Measurements from ENCODE around the gene TEKTIP1. TPM values are rescaled to one million over a fixed set of nuclear protein-coding genes. Genes with fewer than 3 reads are reported as not detected.

TEKTIP1 gene
- total and polyA plus RNA-seq, 2 of the 4 experiments (the other 2 are of a cell fraction), result not detected

- no peak overlapping the region for H3K9ac ChIP-seq (ENCODE audit: low read depth, low read length)
- H3K56ac ChIP-seq (ENCODE audit: extremely low read depth, insufficient read depth, low read length), result no peak overlapping the region
- H3K4ac ChIP-seq (ENCODE audit: low read depth, low read length), result no peak overlapping the region
- H2AFZ ChIP-seq (replicated peaks; ENCODE audit: low read length, poor library complexity), result no peak overlapping the region
- H2AK9ac ChIP-seq (replicated peaks; ENCODE audit: low read depth, low read length, poor library complexity), result no peak overlapping the region
- no peak overlapping the region for H4K8ac ChIP-seq (ENCODE audit: low read depth in 2 of 2, low read length in 2 of 2)
- no peak overlapping the region for H3K18ac ChIP-seq (ENCODE audit: low read depth, low read length)
- H3K79me1 ChIP-seq (ENCODE audit: low read depth in 1 of 2, low read length in 2 of 2), result peaks cover 12 to 97% of the 10 kb centered on the region in 2 experiments
- H3K27me3 ChIP-seq (ENCODE audit: control insufficient read depth, insufficient read depth, low read length), result no peaks in the 10 kb centered on the region
- ChIA-PET CTCF (no interaction called here), POLR2A (ENCODE audit: unreplicated experiment) (no interaction called here)
- no peak overlapping the region for H2BK5ac ChIP-seq (ENCODE audit: low read depth, low read length, poor library complexity, severe bottlenecking)
- H3K27ac ChIP-seq (ENCODE audit: insufficient read depth, low read length), result no peak overlapping the region
- no peaks in the 10 kb centered on the region for H3K9me3 ChIP-seq (ENCODE audit: control insufficient read depth, insufficient read depth, low read length)
- no peak overlapping the region for H2BK120ac ChIP-seq (ENCODE audit: low read depth, low read length)
- H3K23ac ChIP-seq (ENCODE audit: low read depth, low read length), result no peak overlapping the region
- no peak overlapping the region for H3K4me2 ChIP-seq (ENCODE audit: low read depth, low read length)
- no peak for DNase-seq
- no peak overlapping the region for H4K91ac ChIP-seq (ENCODE audit: insufficient read depth, low read depth, low read length)
- TF ChIP-seq POLR2A (IDR thresholded peaks at IDR 0.05; ENCODE audit: low read depth, low read length) (no peak), CEBPB (IDR thresholded peaks at IDR 0.05; ENCODE audit: low read depth, low read length) (peak; percentile 35; the same call in 1 of the 2 replicates)
- intact Hi-C loops (cut with micrococcal nuclease), result no loop called here
- in situ Hi-C loops (cut with MboI; ENCODE audit: low sequenced_read_pairs), result no loop called here
- H3K36me3 ChIP-seq (ENCODE audit: control insufficient read depth, insufficient read depth, low read length), result peaks cover 12% of the 10 kb centered on the region; the same call in 1 of the 2 replicates
- no peak overlapping the region for H3K14ac ChIP-seq (replicated peaks; ENCODE audit: low read depth, low read length)
- no peak overlapping the region for H2BK20ac ChIP-seq (ENCODE audit: low read depth, low read length)
- no peak overlapping the region for H2BK15ac ChIP-seq (ENCODE audit: low read depth, low read length)
- no peak overlapping the region for H2AK5ac ChIP-seq (ENCODE audit: low read depth, low read length)
- H4K5ac ChIP-seq (ENCODE audit: low read depth, low read length), result no peak overlapping the region
- no peak; the same call in 1 of the 2 replicates for ATAC-seq (ENCODE audit: low read depth)
- no CpG with 5 or more reads among the region's 2 CpGs for WGBS, 2 experiments (ENCODE audit: extremely low coverage in 2 of 2, insufficient read length in 1 of 2)
- H3K9me1 ChIP-seq (ENCODE audit: insufficient read depth, low read length), result peaks cover 25% of the 10 kb centered on the region
- H4K20me1 ChIP-seq (ENCODE audit: insufficient read depth, low read length), result peaks cover 99% of the 10 kb centered on the region
- dilution Hi-C loops (cut with HindIII; ENCODE audit: low sequenced_read_pairs, unreplicated experiment), result no loop called here
- BruUV-seq (replicated peaks), result no TSS peak
- no peak overlapping the region for H3K4me3 ChIP-seq (ENCODE audit: insufficient read depth, low read depth, low read length)
- H3K4me1 ChIP-seq (ENCODE audit: control insufficient read depth, insufficient read depth, low read length), result peaks cover 13% of the 10 kb centered on the region
These were observed 21.3 kb upstream of the TEKTIP1 start for GRCh38 chr19:3517638-3518037.

All from IMR-90 (cell line).